Smooth muscle cell (in vitro differentiated cells): ENCODE data around the gene NCSTN. TPM values are rescaled to one million over a fixed set of nuclear protein-coding genes. Genes with fewer than 3 reads are reported as not detected.

Source experiments
- DNase-seq: peaks from one replicate; lab custom pipeline; 2025; ENCODE audit not compliant: unreplicated experiment; lab: John Stamatoyannopoulos, UW
- H2AFZ ChIP-seq: fragments of 200-600 bp; sonication (generic); 2 replicates; pipeline ENCODE4 v1.6.0; 2016; ENCODE audit warnings: antibody characterized with exemption, low read depth, mild to moderate bottlenecking
- H3F3A ChIP-seq: fragments of 200-600 bp; sonication (generic); 2 replicates; pipeline ENCODE4 v1.6.0; 2017; ENCODE audit warnings: antibody characterized with exemption, low read depth
- H3K27ac ChIP-seq: fragments of 200-600 bp; sonication (generic); 2 replicates; pipeline ENCODE4 v1.5.1; 2016; ENCODE audit warnings: low read depth, mild to moderate bottlenecking
- H3K27me3 ChIP-seq: fragments of 200-600 bp; sonication (generic); 2 replicates; pipeline ENCODE4 v1.6.1; 2016; ENCODE audit warnings: low read depth, mild to moderate bottlenecking
- H3K36me3 ChIP-seq: fragments of 200-600 bp; sonication (generic); 2 replicates; pipeline ENCODE4 v1.5.1; 2016; ENCODE audit warnings: low read depth
- H3K4me1 ChIP-seq: fragments of 200-600 bp; sonication (generic); 2 replicates; pipeline ENCODE4 v1.5.1; 2016; ENCODE audit warnings: low read depth
- H3K4me2 ChIP-seq: fragments of 200-600 bp; sonication (generic); 2 replicates; pipeline ENCODE4 v1.6.0; 2016; ENCODE audit warnings: mild to moderate bottlenecking
- H3K4me3 ChIP-seq: fragments of 200-600 bp; sonication (generic); 2 replicates; pipeline ENCODE4 v1.5.1; 2016; ENCODE audit warnings: mild to moderate bottlenecking
- H3K79me2 ChIP-seq: fragments of 200-600 bp; sonication (generic); 2 replicates; pipeline ENCODE4 v1.6.0; 2016; ENCODE audit warnings: low read depth, mild to moderate bottlenecking
- H3K9ac ChIP-seq: fragments of 200-600 bp; sonication (generic); 2 replicates; pipeline ENCODE4 v1.6.0; 2016; ENCODE audit warnings: low read depth
- H3K9me3 ChIP-seq: fragments of 200-600 bp; sonication (generic); replicated peaks from 2 replicates; pipeline ENCODE4 v1.5.1; 2016; ENCODE audit warnings: low read depth
- H4K20me1 ChIP-seq: fragments of 200-600 bp; sonication (generic); 2 replicates; pipeline ENCODE4 v1.6.0; 2016; ENCODE audit warnings: low read depth
- CTCF ChIP-seq: fragments of 200-600 bp; sonication (generic); IDR thresholded peaks from 2 replicates; pipeline ENCODE4 v1.5.1; 2017; ENCODE audit warnings: borderline replicate concordance, mild to moderate bottlenecking, antibody characterized with exemption; ENCODE audit not compliant: insufficient read depth, poor library complexity, severe bottlenecking
- WGBS: methylation state at CpG from one replicate; pipeline ENCODE4 v1.1.7; 2016; ENCODE audit warnings: low lambda C conversion rate; 5-methylcytosine and 5-hydroxymethylcytosine counted together
- polyA plus RNA-seq: library from polyadenylated mRNA; unstranded; fragments of >200 nt; fragmentation: Nextera tagmentation; extraction: Ambion mirVana; gene quantifications from 2 replicates; pipeline ENCODE4 v1.2.1, GENCODE V29; 2016
- total RNA-seq: library from RNA; depleted of rRNA; stranded (reverse); fragments of >200 nt; gene quantifications from 2 replicates; pipeline ENCODE4 v1.2.3, GENCODE V29; 2014

The NCSTN gene
- total and polyA plus RNA-seq, 2 experiments from 2014 or later: 73.4 to 81.4 TPM

- Histone ChIP-seq H3K27me3 (no peaks in the 10 kb centered on the region), H3F3A (peaks cover 10% of the 10 kb centered on the region), H3K27ac (peak overlapping the region; percentile 34), H2AFZ (no peak overlapping the region), H3K4me2 (no peak overlapping the region), H3K4me1 (peaks cover 18% of the 10 kb centered on the region), H3K36me3 (peaks cover 34% of the 10 kb centered on the region), H3K9me3 (no peaks in the 10 kb centered on the region), H3K79me2 (peaks cover 100% of the 10 kb centered on the region), H4K20me1 (peaks cover 90% of the 10 kb centered on the region), H3K4me3 (no peak overlapping the region), H3K9ac (no peak overlapping the region)
- 97% methylated on average over 4 of the region's 4 CpGs for WGBS
- no peak for DNase-seq
- TF ChIP-seq CTCF: no peak
Observed at GRCh38 chr1:160338580-160338979, 4.6 kb upstream of the NCSTN start.

- TF ChIP-seq CTCF: no peak
- DNase-seq: no peak
- Histone ChIP-seq H3K9me3 (no peaks in the 10 kb centered on the region), H3K4me2 (peak overlapping the region; percentile 97), H3K27me3 (no peaks in the 10 kb centered on the region), H2AFZ (no peak overlapping the region), H3F3A (peaks cover under 1% of the 10 kb centered on the region), H3K4me1 (peaks cover 23% of the 10 kb centered on the region), H3K27ac (peak overlapping the region; percentile 34), H4K20me1 (peaks cover 74% of the 10 kb centered on the region), H3K4me3 (no peak overlapping the region), H3K36me3 (peaks cover 24% of the 10 kb centered on the region), H3K9ac (no peak overlapping the region), H3K79me2 (peaks cover 98% of the 10 kb centered on the region)
- 94% methylated on average over 3 of the region's 3 CpGs for WGBS
Observed at GRCh38 chr1:160340146-160340545, 3.0 kb upstream of the NCSTN start.

GRCh38 chr1:160340866-160341265 is 2.3 kb upstream of the NCSTN start:
- Histone ChIP-seq H3K9me3 (no peaks in the 10 kb centered on the region), H3K4me2 (peak overlapping the region; percentile 97), H3K9ac (peak overlapping the region; percentile 14), H3K27ac (peak overlapping the region; percentile 34), H3K4me3 (peak overlapping the region; percentile 87), H3F3A (no peaks in the 10 kb centered on the region), H3K36me3 (peaks cover 24% of the 10 kb centered on the region), H4K20me1 (peaks cover 67% of the 10 kb centered on the region), H2AFZ (no peak overlapping the region), H3K4me1 (peaks cover 23% of the 10 kb centered on the region), H3K79me2 (peaks cover 90% of the 10 kb centered on the region), H3K27me3 (no peaks in the 10 kb centered on the region)
- 79% methylated on average over 2 of the region's 2 CpGs for WGBS
- DNase-seq: no peak
- TF ChIP-seq CTCF: no peak

GRCh38 chr1:160342526-160342925 is 657 bp upstream of the NCSTN start:
- H3F3A ChIP-seq: no peaks in the 10 kb centered on the region
- H3K9ac ChIP-seq: peak overlapping the region; percentile 97
- H3K27me3 ChIP-seq: no peaks in the 10 kb centered on the region
- no peak for DNase-seq
- no peak overlapping the region for H2AFZ ChIP-seq
- H3K27ac ChIP-seq: peak overlapping the region; percentile 79
- peaks cover 24% of the 10 kb centered on the region for H3K36me3 ChIP-seq
- peaks cover 23% of the 10 kb centered on the region for H3K4me1 ChIP-seq
- TF ChIP-seq CTCF: no peak
- peaks cover 50% of the 10 kb centered on the region for H4K20me1 ChIP-seq
- peaks cover 74% of the 10 kb centered on the region for H3K79me2 ChIP-seq
- no peaks in the 10 kb centered on the region for H3K9me3 ChIP-seq
- peak overlapping the region; percentile 97 for H3K4me2 ChIP-seq
- under 1% methylated on average over 7 of the region's 7 CpGs for WGBS
- H3K4me3 ChIP-seq: peak overlapping the region; percentile 87
